Astrocyte (in vitro differentiated cells and primary cell): ENCODE data around the gene GRIA1. TPM values are rescaled to one million over a fixed set of nuclear protein-coding genes. Genes with fewer than 3 reads are reported as not detected.
A peak's percentile ranks its signal among the peaks of the same experiment; 100 is the strongest.

Experiments
- DNase-seq: peaks from one replicate; pipeline ENCODE4 v3.0.0-alpha.2; 2010; ENCODE audit warnings: low read depth
- FAIRE-seq: peaks from 2 replicates; lab custom pipeline; 2011; peaks lifted over from hg19 to GRCh38; lab: Jason Lieb, UNC
- H2AFZ ChIP-seq: 2 replicates; pipeline ENCODE4 v1.6.0; 2012; ENCODE audit warnings: low read depth, low read length, inconsistent platforms
- H3K27ac ChIP-seq: 2 replicates; pipeline ENCODE4 v1.5.1; 2011; ENCODE audit warnings: low read depth, low read length, inconsistent platforms
- H3K27me3 ChIP-seq: 2 replicates; pipeline ENCODE4 v1.6.0; 2011; ENCODE audit warnings: low read length, inconsistent platforms; ENCODE audit not compliant: insufficient read depth
- H3K36me3 ChIP-seq: 2 replicates; pipeline ENCODE4 v1.5.1; 2011; ENCODE audit warnings: low read length, inconsistent platforms; ENCODE audit not compliant: insufficient read depth
- H3K4me1 ChIP-seq: 2 replicates; pipeline ENCODE4 v1.5.1; 2011; ENCODE audit warnings: low read length, inconsistent platforms; ENCODE audit not compliant: insufficient read depth
- H3K4me2 ChIP-seq: 2 replicates; pipeline ENCODE4 v1.6.0; 2012; ENCODE audit warnings: low read length, inconsistent platforms
- H3K4me3 ChIP-seq: 2 replicates; pipeline ENCODE4 v1.5.1; 2011; ENCODE audit warnings: low read depth, mild to moderate bottlenecking, low read length, inconsistent platforms; ENCODE audit not compliant: insufficient read depth
- H3K79me2 ChIP-seq: 2 replicates; pipeline ENCODE4 v1.6.0; 2012; ENCODE audit warnings: mild to moderate bottlenecking, low read length, inconsistent platforms; ENCODE audit not compliant: insufficient read depth
- H3K9ac ChIP-seq: 2 replicates; pipeline ENCODE4 v1.6.0; 2012; ENCODE audit warnings: mild to moderate bottlenecking, low read length, inconsistent platforms
- H3K9me3 ChIP-seq: 2 replicates; pipeline ENCODE4 v1.5.1; 2012; ENCODE audit warnings: low read depth, mild to moderate bottlenecking, low read length, inconsistent platforms; ENCODE audit not compliant: insufficient read depth
- H4K20me1 ChIP-seq: 2 replicates; pipeline ENCODE4 v1.6.0; 2012; ENCODE audit warnings: low read length, inconsistent platforms; ENCODE audit not compliant: insufficient read depth
- H3K27ac Mint-ChIP-seq: one replicate; pipeline ENCODE4 v1.8.0; 2021; ENCODE audit warnings: mild to moderate bottlenecking, mixed read lengths; ENCODE audit not compliant: unreplicated experiment
- H3K27me3 Mint-ChIP-seq: one replicate; pipeline ENCODE4 v1.8.0; 2021; ENCODE audit warnings: low read depth, mixed read lengths; ENCODE audit not compliant: unreplicated experiment
- H3K36me3 Mint-ChIP-seq: one replicate; pipeline ENCODE4 v1.8.0; 2021; ENCODE audit warnings: low read depth, mixed read lengths; ENCODE audit not compliant: unreplicated experiment
- H3K4me1 Mint-ChIP-seq: one replicate; pipeline ENCODE4 v1.8.0; 2021; ENCODE audit warnings: low read depth, mixed read lengths; ENCODE audit not compliant: unreplicated experiment
- H3K4me3 Mint-ChIP-seq: one replicate; pipeline ENCODE4 v1.8.0; 2021; ENCODE audit warnings: mild to moderate bottlenecking, moderate library complexity, mixed read lengths; ENCODE audit not compliant: unreplicated experiment
- H3K9me3 Mint-ChIP-seq: one replicate; pipeline ENCODE4 v1.8.0; 2021; ENCODE audit warnings: mild to moderate bottlenecking, mixed read lengths; ENCODE audit not compliant: unreplicated experiment
- CTCF ChIP-seq: IDR thresholded peaks from 2 replicates; pipeline ENCODE4 v1.5.1; 2011; ENCODE audit warnings: low read depth, mild to moderate bottlenecking, inconsistent platforms, low read length, moderate library complexity; ENCODE audit not compliant: insufficient read depth
- EZH2 ChIP-seq: IDR thresholded peaks from 2 replicates; pipeline ENCODE4 v1.6.1; 2012; ENCODE audit warnings: mild to moderate bottlenecking, low read length, inconsistent platforms; ENCODE audit not compliant: insufficient read depth
- total RNA-seq: library from RNA; stranded (reverse); gene quantifications from 2 replicates; pipeline ENCODE4 v1.2.1, GENCODE V29; 2021

Gene GRIA1
- total RNA-seq, 1 donor from 2014 or later = 5.4 TPM

- H3K4me1 ChIP-seq = peaks cover 25% of the 10 kb centered on the region
- H3K4me1 Mint-ChIP-seq = peaks cover 34% of the 10 kb centered on the region
- H3K27ac ChIP-seq = peak overlapping the region; percentile 32
- H3K9ac ChIP-seq = no peak overlapping the region
- H3K79me2 ChIP-seq = no peaks in the 10 kb centered on the region
- peaks cover 1% of the 10 kb centered on the region for H3K9me3 Mint-ChIP-seq
- peak overlapping the region; percentile 94 for H3K27ac Mint-ChIP-seq
- no peaks in the 10 kb centered on the region for H3K27me3 ChIP-seq
- peaks cover 2% of the 10 kb centered on the region for H3K36me3 Mint-ChIP-seq
- no peak overlapping the region for H2AFZ ChIP-seq
- DNase-seq (peak; percentile 55), FAIRE-seq (peak; percentile 82)
- H3K4me2 ChIP-seq = no peak overlapping the region
- no peak overlapping the region for H3K4me3 ChIP-seq
- H3K4me3 Mint-ChIP-seq = no peak overlapping the region
- TF ChIP-seq EZH2 = no peak
- TF ChIP-seq CTCF = no peak
- no peaks in the 10 kb centered on the region for H4K20me1 ChIP-seq
- H3K27me3 Mint-ChIP-seq = no peaks in the 10 kb centered on the region
- no peaks in the 10 kb centered on the region for H3K36me3 ChIP-seq
- H3K9me3 ChIP-seq = no peaks in the 10 kb centered on the region
Observed at GRCh38 chr5:153618867-153619266, 128.4 kb downstream of the GRIA1 start.

- Histone ChIP-seq H4K20me1 (no peaks in the 10 kb centered on the region), H3K27me3 (no peaks in the 10 kb centered on the region), H3K79me2 (no peaks in the 10 kb centered on the region), H3K4me1 (peaks cover 34% of the 10 kb centered on the region), H3K27ac (peak overlapping the region; percentile 32), H3K36me3 (no peaks in the 10 kb centered on the region), H3K4me3 (no peak overlapping the region), H3K4me2 (peak overlapping the region; percentile 66), H3K9me3 (no peaks in the 10 kb centered on the region), H2AFZ (peak overlapping the region; percentile 1), H3K9ac (no peak overlapping the region)
- DNase-seq = peak; percentile 54
- H3K27ac Mint-ChIP-seq = peak overlapping the region; percentile 94
- H3K27me3 Mint-ChIP-seq = no peaks in the 10 kb centered on the region
- H3K9me3 Mint-ChIP-seq = peaks cover 1% of the 10 kb centered on the region
- H3K4me3 Mint-ChIP-seq = no peak overlapping the region
- H3K4me1 Mint-ChIP-seq = peaks cover 34% of the 10 kb centered on the region
- FAIRE-seq = no peak
- TF ChIP-seq CTCF (no peak), EZH2 (no peak)
- peaks cover 2% of the 10 kb centered on the region for H3K36me3 Mint-ChIP-seq
Observed at GRCh38 chr5:153619771-153620170, 129.3 kb downstream of the GRIA1 start.

DNA sequence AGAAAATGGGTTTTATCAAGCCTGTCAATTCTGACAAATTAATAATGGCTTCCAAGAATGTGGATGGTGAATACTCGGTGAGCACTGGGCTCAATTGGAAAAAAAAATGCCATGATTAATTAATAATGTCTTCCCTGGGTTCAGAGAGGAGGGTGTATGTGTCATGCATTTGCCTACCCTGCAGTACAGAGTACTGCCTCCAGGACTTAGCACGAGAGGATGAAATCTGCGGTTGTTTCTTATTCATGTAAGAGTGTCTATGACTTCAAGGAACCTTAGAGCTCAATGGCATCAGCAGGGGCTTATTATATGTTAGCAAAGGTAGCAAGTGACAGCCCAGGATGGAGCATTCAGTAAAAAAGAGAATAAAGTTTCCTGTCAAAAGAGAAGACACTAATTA lies 132.7 kb downstream of the GRIA1 start:
- Mint-ChIP-seq H3K27ac (no peak overlapping the region), H3K36me3 (peaks cover 2% of the 10 kb centered on the region), H3K4me1 (peaks cover 22% of the 10 kb centered on the region), H3K27me3 (no peaks in the 10 kb centered on the region), H3K9me3 (peaks cover 1% of the 10 kb centered on the region), H3K4me3 (no peak overlapping the region)
- Histone ChIP-seq H2AFZ (no peak overlapping the region), H3K9me3 (no peaks in the 10 kb centered on the region), H3K27me3 (no peaks in the 10 kb centered on the region), H4K20me1 (no peaks in the 10 kb centered on the region), H3K9ac (no peak overlapping the region), H3K4me3 (no peak overlapping the region), H3K4me1 (peaks cover 37% of the 10 kb centered on the region), H3K27ac (no peak overlapping the region), H3K36me3 (no peaks in the 10 kb centered on the region), H3K79me2 (no peaks in the 10 kb centered on the region), H3K4me2 (no peak overlapping the region)
- DNase-seq (no peak), FAIRE-seq (no peak)
- TF ChIP-seq CTCF = no peak
- TF ChIP-seq EZH2 = no peak
